PC-9 (cell line): ENCODE measurements around the gene CAPRIN1. TPM values are rescaled to one million over a fixed set of nuclear protein-coding genes. Genes with fewer than 3 reads are reported as not detected.

Experiments
- BruUV-seq: library from RNA; stranded (reverse); fragments of 400-500 nt; replicated peaks from 2 replicates; lab custom pipeline; 2021; lab: Mats Ljungman, UMichigan
- CTCF ChIA-PET: fragments of 300-600 bp; sonication (Branson Sonifier 250); formaldehyde crosslinking; loops from one replicate; lab custom pipeline; 2022; ENCODE audit warnings: antibody characterized with exemption; lab: Charles Lee
- POLR2A ChIA-PET: fragments of 300-600 bp; sonication (Branson Sonifier 250); formaldehyde crosslinking; loops from one replicate; lab custom pipeline; 2022; ENCODE audit warnings: antibody characterized with exemption; ENCODE audit not compliant: unreplicated experiment; lab: Charles Lee
- DNase-seq, 2 experiments: peaks; one replicate each; pipeline versions ENCODE4 v3.0.0 to v3.0.0-alpha.2; 2015 to 2022; ENCODE audit warnings: mixed read lengths in 1 of 2
- H2AFZ ChIP-seq: fragments of 200-600 bp; sonication (generic); 2 replicates; pipeline ENCODE4 v1.8.1; 2017; ENCODE audit warnings: antibody characterized with exemption
- H3F3A ChIP-seq: fragments of 200-600 bp; sonication (generic); 2 replicates; pipeline ENCODE4 v1.8.1; 2017; ENCODE audit warnings: antibody characterized with exemption, mild to moderate bottlenecking, low read depth; ENCODE audit not compliant: insufficient read depth
- H3K27ac ChIP-seq: fragments of 200-600 bp; sonication (generic); 2 replicates; pipeline ENCODE4 v1.6.1; 2016; ENCODE audit warnings: mixed run types
- H3K27me3 ChIP-seq: fragments of 200-600 bp; sonication (generic); 2 replicates; pipeline ENCODE4 v1.6.1; 2016; ENCODE audit warnings: low read depth, mixed run types; ENCODE audit not compliant: insufficient read depth
- H3K36me3 ChIP-seq: fragments of 200-600 bp; sonication (generic); 2 replicates; pipeline ENCODE4 v1.6.1; 2016; ENCODE audit warnings: low read depth, mixed run types
- H3K4me1 ChIP-seq: fragments of 200-600 bp; sonication (generic); replicated peaks from 2 replicates; pipeline ENCODE4 v1.6.1; 2016; ENCODE audit warnings: mixed run types; ENCODE audit not compliant: insufficient read depth
- H3K4me2 ChIP-seq: fragments of 200-600 bp; sonication (generic); 2 replicates; pipeline ENCODE4 v1.6.1; 2017; ENCODE audit warnings: mixed run types
- H3K4me3 ChIP-seq: fragments of 200-600 bp; sonication (generic); 2 replicates; pipeline ENCODE4 v1.6.1; 2016; ENCODE audit warnings: mixed run types
- H3K79me2 ChIP-seq: fragments of 200-600 bp; sonication (generic); 2 replicates; pipeline ENCODE4 v1.6.1; 2017; ENCODE audit warnings: low read depth, mixed run types
- H3K9me2 ChIP-seq: fragments of 200-600 bp; sonication (generic); 2 replicates; pipeline ENCODE4 v1.8.1; 2017; ENCODE audit warnings: mild to moderate bottlenecking; ENCODE audit not compliant: insufficient read depth
- H3K9me3 ChIP-seq: fragments of 200-600 bp; sonication (generic); 2 replicates; pipeline ENCODE4 v1.8.1; 2016; ENCODE audit warnings: low read depth; ENCODE audit not compliant: insufficient read depth
- H4K20me1 ChIP-seq: fragments of 200-600 bp; sonication (generic); 2 replicates; pipeline ENCODE4 v1.8.1; 2017; ENCODE audit not compliant: insufficient read depth
- CTCF ChIP-seq: fragments of 200-600 bp; sonication (generic); conservative IDR thresholded peaks from 2 replicates; pipeline ENCODE4 v1.6.1; 2017; ENCODE audit warnings: mixed run types, antibody characterized with exemption, mild to moderate bottlenecking, moderate library complexity
- EZH2 ChIP-seq: fragments of 200-600 bp; sonication (generic); IDR thresholded peaks from 2 replicates; pipeline ENCODE4 v1.8.0; 2017; ENCODE audit warnings: antibody characterized with exemption, low read depth
- intact Hi-C: fragments of 100-400 bp; cut with micrococcal nuclease; formaldehyde crosslinking; loops from one replicate; pipeline ENCODE4 v1.10.0; 2022; ENCODE audit not compliant: unreplicated experiment
- total RNA-seq: library from RNA; stranded (reverse); gene quantifications from 2 replicates; pipeline ENCODE4 v1.2.3, GENCODE V29; 2021

The CAPRIN1 gene
- total RNA-seq, 1 experiment from 2014 or later: 289 TPM

- Histone ChIP-seq H3F3A (peaks cover 33% of the 10 kb centered on the region; the same call in 1 of the 2 replicates), H3K9me3 (no peaks in the 10 kb centered on the region), H3K79me2 (no peaks in the 10 kb centered on the region), H2AFZ (no peak overlapping the region), H3K4me2 (no peak overlapping the region), H3K27ac (no peak overlapping the region), H3K36me3 (peaks cover 38% of the 10 kb centered on the region; the same call in 1 of the 2 replicates), H3K4me1 (no peaks in the 10 kb centered on the region), H4K20me1 (no peaks in the 10 kb centered on the region), H3K27me3 (no peaks in the 10 kb centered on the region), H3K9me2 (no peaks in the 10 kb centered on the region), H3K4me3 (no peak overlapping the region)
- ChIA-PET CTCF (no interaction called here), POLR2A (no interaction called here)
- TF ChIP-seq EZH2 (no peak), CTCF (no peak)
- no TSS peak for BruUV-seq
- DNase-seq: no peak
- intact Hi-C loops: loop anchor here (5.0 kb wide), 1 partner anchor 318 kb away; no protein-coding TSS in a partner anchor
Observed at GRCh38 chr11:34149274-34149673, 97.7 kb downstream of the CAPRIN1 start.

GRCh38 chr11:34149786-34150185 lies 98.3 kb downstream of the CAPRIN1 start:
- no TSS peak for BruUV-seq
- Histone ChIP-seq H3K9me2 (no peaks in the 10 kb centered on the region), H3K36me3 (peaks cover 33% of the 10 kb centered on the region; the same call in 1 of the 2 replicates), H3K4me3 (no peak overlapping the region), H3K27ac (no peak overlapping the region), H3K4me1 (no peaks in the 10 kb centered on the region), H2AFZ (no peak overlapping the region), H3K4me2 (no peak overlapping the region), H3F3A (peaks cover 33% of the 10 kb centered on the region; the same call in 1 of the 2 replicates), H3K27me3 (no peaks in the 10 kb centered on the region), H4K20me1 (no peaks in the 10 kb centered on the region), H3K9me3 (no peaks in the 10 kb centered on the region), H3K79me2 (no peaks in the 10 kb centered on the region)
- ChIA-PET POLR2A (no interaction called here), CTCF (no interaction called here)
- no peak for TF ChIP-seq EZH2
- 0 out of 2 replicates have a peak, but pooled peaks have one; percentile 49 for TF ChIP-seq CTCF
- peak in 1 of 2 experiments; percentile 33 for DNase-seq
- intact Hi-C loops: loop anchor here (1.0 to 5.0 kb wide), 2 partner anchors 210 to 318 kb away; no protein-coding TSS in a partner anchor

GRCh38 chr11:34150494-34151151 lies 99.1 kb downstream of the CAPRIN1 start:
- intact Hi-C loops: loop anchor here (1.0 kb wide), 1 partner anchor 209 kb away; no protein-coding TSS in a partner anchor
- POLR2A ChIA-PET: no interaction called here
- CTCF ChIA-PET: no interaction called here
- Histone ChIP-seq H3K4me3 (no peak overlapping the region), H3K4me1 (no peaks in the 10 kb centered on the region), H2AFZ (no peak overlapping the region), H4K20me1 (0 out of 2 replicates have a peak, but pooled peaks cover 2% of the 10 kb centered on the region), H3K27me3 (no peaks in the 10 kb centered on the region), H3K9me2 (no peaks in the 10 kb centered on the region), H3K9me3 (no peaks in the 10 kb centered on the region), H3K4me2 (no peak overlapping the region), H3K27ac (no peak overlapping the region), H3F3A (peaks cover 33% of the 10 kb centered on the region; the same call in 1 of the 2 replicates), H3K36me3 (peaks cover 28% of the 10 kb centered on the region; the same call in 1 of the 2 replicates), H3K79me2 (no peaks in the 10 kb centered on the region)
- TF ChIP-seq CTCF (no peak), EZH2 (no peak)
- no TSS peak for BruUV-seq
- no peak for DNase-seq

Other genes with a start within 250 kb of the CAPRIN1 start
- 0.28 and 0.45 TPM in 2 replicates for gene LMO2, start 159.7 kb upstream of the CAPRIN1 start, total RNA-seq
- gene NAT10, start 53.9 kb downstream of the CAPRIN1 start, total RNA-seq: 53.2 and 62.3 TPM in 2 replicates